OCI-LY3 (cell line): Measurements from ENCODE around the gene LARGE1.

Experiments used
- H2AFZ ChIP-seq: fragments of 200-600, 300-600 bp; shearing (Covaris generic); 2 replicates; pipeline ENCODE4 v1.6.0; 2014; ENCODE audit warnings: antibody characterized with exemption, low read depth, low read length
- H3K27ac ChIP-seq: fragments of 200-600, 300-600 bp; sonication (generic); 2 replicates; pipeline ENCODE4 v1.5.1; 2014; ENCODE audit warnings: mild to moderate bottlenecking, low read length, moderate library complexity, mixed read lengths
- H3K27me3 ChIP-seq: fragments of 200-600, 300-600 bp; sonication (generic); 2 replicates; pipeline ENCODE4 v1.6.1; 2014; ENCODE audit warnings: low read depth, low read length, mixed read lengths
- H3K36me3 ChIP-seq: fragments of 200-600, 300-600 bp; sonication (generic); replicated peaks from 2 replicates; pipeline ENCODE3; 2014; ENCODE audit warnings: low read depth, low read length, mixed read lengths
- H3K4me1 ChIP-seq: fragments of 300-600, 200-600 bp; sonication (generic); 2 replicates; pipeline ENCODE4 v1.6.1; 2014; ENCODE audit warnings: low read length, mixed read lengths
- H3K4me2 ChIP-seq: fragments of 200-600, 300-600 bp; sonication (generic); 2 replicates; pipeline ENCODE4 v1.6.1; 2014; ENCODE audit warnings: low read length, mixed read lengths
- H3K4me3 ChIP-seq: fragments of 300-600, 200-600 bp; sonication (generic); 2 replicates; pipeline ENCODE4 v1.5.1; 2014; ENCODE audit warnings: antibody characterized with exemption, mild to moderate bottlenecking, low read length, moderate library complexity
- H3K79me2 ChIP-seq: fragments of 300-600, 200-600 bp; shearing (Covaris generic); 2 replicates; pipeline ENCODE4 v1.6.1; 2014; ENCODE audit warnings: mild to moderate bottlenecking, low read length, mixed read lengths
- H3K9ac ChIP-seq: fragments of 300-600, 200-600 bp; shearing (Covaris generic); 2 replicates; pipeline ENCODE4 v1.6.0; 2014; ENCODE audit warnings: mild to moderate bottlenecking, low read length, moderate library complexity
- H3K9me3 ChIP-seq: fragments of 200-600, 300-600 bp; shearing (Covaris generic); 2 replicates; pipeline ENCODE4 v1.6.1; 2014; ENCODE audit warnings: low read length, mixed read lengths; ENCODE audit not compliant: insufficient read depth
- H4K20me1 ChIP-seq: fragments of 200-600, 300-600 bp; sonication (generic); 2 replicates; pipeline ENCODE4 v1.6.1; 2016; ENCODE audit warnings: low read length, mixed read lengths; ENCODE audit not compliant: insufficient read depth
- EZH2phosphoT487 ChIP-seq: fragments of 200-600 bp; shearing (Covaris generic); IDR thresholded peaks from 2 replicates; pipeline ENCODE4 v1.6.1; 2018; ENCODE audit warnings: antibody characterized with exemption, mixed run types, low read depth
- TF ChIP-seq, protein P1 (sequence below): fragments of 200-600, 300-600 bp; sonication (generic); IDR thresholded peaks from 2 replicates; pipeline ENCODE4 v1.5.1; 2014; ENCODE audit warnings: antibody characterized with exemption, low read length, low read depth

The LARGE1 gene

GRCh38 chr22:33400061-33400840, 520.0 kb downstream of the LARGE1 start:
- no peak overlapping the region for H3K4me2 ChIP-seq
- H3K36me3 ChIP-seq = peaks cover 2% of the 10 kb centered on the region
- H4K20me1 ChIP-seq = peaks cover 4% of the 10 kb centered on the region
- TF ChIP-seq, protein P1, sequence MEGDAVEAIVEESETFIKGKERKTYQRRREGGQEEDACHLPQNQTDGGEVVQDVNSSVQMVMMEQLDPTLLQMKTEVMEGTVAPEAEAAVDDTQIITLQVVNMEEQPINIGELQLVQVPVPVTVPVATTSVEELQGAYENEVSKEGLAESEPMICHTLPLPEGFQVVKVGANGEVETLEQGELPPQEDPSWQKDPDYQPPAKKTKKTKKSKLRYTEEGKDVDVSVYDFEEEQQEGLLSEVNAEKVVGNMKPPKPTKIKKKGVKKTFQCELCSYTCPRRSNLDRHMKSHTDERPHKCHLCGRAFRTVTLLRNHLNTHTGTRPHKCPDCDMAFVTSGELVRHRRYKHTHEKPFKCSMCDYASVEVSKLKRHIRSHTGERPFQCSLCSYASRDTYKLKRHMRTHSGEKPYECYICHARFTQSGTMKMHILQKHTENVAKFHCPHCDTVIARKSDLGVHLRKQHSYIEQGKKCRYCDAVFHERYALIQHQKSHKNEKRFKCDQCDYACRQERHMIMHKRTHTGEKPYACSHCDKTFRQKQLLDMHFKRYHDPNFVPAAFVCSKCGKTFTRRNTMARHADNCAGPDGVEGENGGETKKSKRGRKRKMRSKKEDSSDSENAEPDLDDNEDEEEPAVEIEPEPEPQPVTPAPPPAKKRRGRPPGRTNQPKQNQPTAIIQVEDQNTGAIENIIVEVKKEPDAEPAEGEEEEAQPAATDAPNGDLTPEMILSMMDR = no peak
- TF ChIP-seq EZH2phosphoT487 = no peak
- no peaks in the 10 kb centered on the region for H3K79me2 ChIP-seq
- H3K9ac ChIP-seq = no peak overlapping the region
- H3K9me3 ChIP-seq = no peaks in the 10 kb centered on the region
- H2AFZ ChIP-seq = no peak overlapping the region
- no peaks in the 10 kb centered on the region for H3K27me3 ChIP-seq
- no peak overlapping the region for H3K27ac ChIP-seq
- H3K4me3 ChIP-seq = no peak overlapping the region
- H3K4me1 ChIP-seq = no peaks in the 10 kb centered on the region

DNA sequence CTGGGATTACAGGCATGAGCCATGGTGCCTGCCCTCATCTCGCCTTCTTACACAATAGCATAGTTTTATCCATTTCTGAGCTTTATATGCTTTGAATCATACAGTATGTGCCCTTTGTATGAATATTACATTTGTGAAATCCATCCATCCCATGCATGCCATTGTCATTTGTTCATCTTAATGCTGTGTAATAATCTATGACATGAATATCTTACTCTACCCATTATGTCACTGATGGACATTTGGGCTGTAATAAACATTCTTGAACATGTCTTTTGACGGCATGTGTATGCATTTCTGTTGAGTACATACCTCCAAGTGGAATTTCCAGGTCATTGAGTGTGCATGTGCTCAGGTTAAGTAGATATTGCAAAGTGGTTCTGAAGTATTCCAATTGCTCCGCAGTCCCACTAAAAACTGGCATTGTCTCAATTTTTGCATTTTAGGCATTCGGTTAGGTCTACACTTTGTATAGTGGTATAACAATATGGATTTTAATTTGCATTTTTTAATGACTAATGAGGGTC, 522.8 kb downstream of the LARGE1 start:
- Histone ChIP-seq H3K4me1 (no peaks in the 10 kb centered on the region), H3K4me3 (no peak overlapping the region), H3K27me3 (no peaks in the 10 kb centered on the region), H3K4me2 (no peak overlapping the region), H3K9ac (no peak overlapping the region), H3K9me3 (no peaks in the 10 kb centered on the region), H4K20me1 (no peaks in the 10 kb centered on the region), H3K27ac (no peak overlapping the region), H2AFZ (no peak overlapping the region), H3K79me2 (no peaks in the 10 kb centered on the region), H3K36me3 (peaks cover 2% of the 10 kb centered on the region)
- no peak for TF ChIP-seq EZH2phosphoT487
- TF ChIP-seq, protein P1 = no peak

DNA sequence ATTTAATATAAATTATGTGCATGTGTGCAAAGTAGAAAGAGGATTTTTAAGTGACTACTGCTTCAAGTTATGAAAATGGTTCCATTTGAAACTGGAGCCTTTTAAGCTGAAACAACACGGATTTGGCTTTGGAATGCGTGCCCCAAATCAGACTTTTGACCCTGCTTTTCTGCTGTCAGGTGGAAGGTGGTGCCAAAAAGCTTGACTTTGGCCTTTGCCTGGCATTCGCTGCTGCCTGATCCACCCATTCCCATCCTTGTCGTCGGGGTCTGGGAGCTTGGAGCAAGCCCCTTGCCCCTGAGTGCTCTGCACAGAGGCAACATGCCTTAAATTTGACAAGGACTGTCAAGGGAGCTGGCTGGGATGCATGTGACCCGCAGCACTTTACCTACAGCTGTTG, 526.8 kb downstream of the LARGE1 start:
- no peaks in the 10 kb centered on the region for H4K20me1 ChIP-seq
- H3K36me3 ChIP-seq = peaks cover 2% of the 10 kb centered on the region
- no peak for TF ChIP-seq EZH2phosphoT487
- TF ChIP-seq, protein P1 = no peak
- H3K27me3 ChIP-seq = no peaks in the 10 kb centered on the region
- H3K9ac ChIP-seq = no peak overlapping the region
- no peaks in the 10 kb centered on the region for H3K9me3 ChIP-seq
- no peaks in the 10 kb centered on the region for H3K79me2 ChIP-seq
- no peak overlapping the region for H2AFZ ChIP-seq
- H3K27ac ChIP-seq = no peak overlapping the region
- no peaks in the 10 kb centered on the region for H3K4me1 ChIP-seq
- H3K4me2 ChIP-seq = no peak overlapping the region
- no peak overlapping the region for H3K4me3 ChIP-seq

- Histone ChIP-seq H3K27ac (no peak overlapping the region), H3K36me3 (no peaks in the 10 kb centered on the region), H2AFZ (no peak overlapping the region), H3K79me2 (no peaks in the 10 kb centered on the region), H3K27me3 (no peaks in the 10 kb centered on the region), H3K4me2 (no peak overlapping the region), H3K4me3 (no peak overlapping the region), H3K9ac (no peak overlapping the region), H3K9me3 (no peaks in the 10 kb centered on the region), H3K4me1 (0 out of 2 replicates have a peak, but pooled peaks cover 3% of the 10 kb centered on the region), H4K20me1 (no peaks in the 10 kb centered on the region)
- no peak for TF ChIP-seq EZH2phosphoT487
- TF ChIP-seq, protein P1 = no peak
These were observed 529.0 kb downstream of the LARGE1 start for GRCh38 chr22:33391298-33391697.
